Sigmoid colon (tissue), 4 donors: ENCODE data around the gene GALNT7.

ENCODE experiments used
- CTCF ChIP-seq, 4 experiments: fragments of 450-650 bp in 3 of 4; fragments of 200-600 bp in 1 of 4; IDR thresholded peaks; one replicate each; pipeline ENCODE4 v1.5.1; 2016 to 2019; ENCODE audit warnings: antibody characterized with exemption in 4 of 4, mild to moderate bottlenecking in 3 of 4, moderate library complexity in 2 of 4
- POLR2A ChIP-seq, 2 donors: fragments of 450-650 bp; IDR thresholded peaks; one replicate each; pipeline ENCODE4 v1.6.1; 2016; ENCODE audit warnings: antibody characterized with exemption in 2 of 2, mild to moderate bottlenecking in 2 of 2, moderate library complexity in 2 of 2
- POLR2AphosphoS5 ChIP-seq, 4 donors: sonication (generic); formaldehyde crosslinking; IDR thresholded peaks; one replicate each; pipeline ENCODE4 v1.6.1; 2017; ENCODE audit warnings: antibody characterized with exemption in 4 of 4

- TF ChIP-seq CTCF (IDR thresholded peaks at IDR 0.05), result no peak
- no peak for TF ChIP-seq POLR2A (IDR thresholded peaks at IDR 0.05)
- TF ChIP-seq POLR2AphosphoS5 (IDR thresholded peaks at IDR 0.05), result no peak
Observed at GRCh38 chr4:173182403-173182802, 13.8 kb downstream of the GALNT7 start.
